GM13977 (cell line): Measurements from ENCODE around the gene ULBP3.
"Not testable (repeated sequence)": the region's sequence is repeated elsewhere in the genome, so short reads cannot be mapped to it uniquely, and the experiment has no call there.

ENCODE experiments used
- DNase-seq: peaks from one replicate; pipeline ENCODE4 v3.0.0; 2012; ENCODE audit warnings: low spot score
- in situ Hi-C: fragments of 300-500 bp; cut with MboI; formaldehyde crosslinking; loops from one replicate; pipeline ENCODE4 v1.12.0; 2022; ENCODE audit warnings: low sequenced_read_pairs, low pct_unique_long_range_greater_than_20kb, mixed read lengths, inconsistent platforms; ENCODE audit not compliant: unreplicated experiment
- TF ChIP-seq, protein P1 (sequence below): IDR thresholded peaks from 2 replicates; pipeline ENCODE4 v1.5.1; 2012; ENCODE audit warnings: mild to moderate bottlenecking, control low read depth; ENCODE audit not compliant: insufficient read depth; ENCODE audit errors: extremely low read depth, missing control alignments

Gene ULBP3

DNA sequence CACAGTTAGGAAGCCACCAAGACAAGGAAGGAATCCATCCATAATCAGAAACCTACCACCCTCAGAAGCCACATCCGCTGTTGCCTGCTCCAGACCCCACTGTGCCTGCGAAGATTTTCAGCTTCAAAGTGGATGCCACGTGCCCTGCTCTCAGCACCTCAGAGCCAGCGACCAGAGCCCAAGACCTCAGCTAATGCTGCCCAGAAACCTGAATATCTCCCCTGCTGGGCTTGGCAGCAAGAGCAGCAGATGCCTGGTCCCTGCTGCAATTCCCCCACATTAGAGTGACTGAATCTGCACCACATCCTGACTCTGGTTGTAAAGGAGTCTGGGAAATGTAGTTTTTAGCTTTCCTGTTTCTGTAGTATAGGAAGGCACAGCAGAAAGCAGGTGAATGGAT is 10.7 kb upstream of the ULBP3 start:
- TF ChIP-seq, protein P1, sequence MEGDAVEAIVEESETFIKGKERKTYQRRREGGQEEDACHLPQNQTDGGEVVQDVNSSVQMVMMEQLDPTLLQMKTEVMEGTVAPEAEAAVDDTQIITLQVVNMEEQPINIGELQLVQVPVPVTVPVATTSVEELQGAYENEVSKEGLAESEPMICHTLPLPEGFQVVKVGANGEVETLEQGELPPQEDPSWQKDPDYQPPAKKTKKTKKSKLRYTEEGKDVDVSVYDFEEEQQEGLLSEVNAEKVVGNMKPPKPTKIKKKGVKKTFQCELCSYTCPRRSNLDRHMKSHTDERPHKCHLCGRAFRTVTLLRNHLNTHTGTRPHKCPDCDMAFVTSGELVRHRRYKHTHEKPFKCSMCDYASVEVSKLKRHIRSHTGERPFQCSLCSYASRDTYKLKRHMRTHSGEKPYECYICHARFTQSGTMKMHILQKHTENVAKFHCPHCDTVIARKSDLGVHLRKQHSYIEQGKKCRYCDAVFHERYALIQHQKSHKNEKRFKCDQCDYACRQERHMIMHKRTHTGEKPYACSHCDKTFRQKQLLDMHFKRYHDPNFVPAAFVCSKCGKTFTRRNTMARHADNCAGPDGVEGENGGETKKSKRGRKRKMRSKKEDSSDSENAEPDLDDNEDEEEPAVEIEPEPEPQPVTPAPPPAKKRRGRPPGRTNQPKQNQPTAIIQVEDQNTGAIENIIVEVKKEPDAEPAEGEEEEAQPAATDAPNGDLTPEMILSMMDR: no peak
- in situ Hi-C loops: loop anchor here (10.0 kb wide), 1 partner anchor 255 kb away; no protein-coding TSS in a partner anchor
- DNase-seq: no peak

GRCh38 chr6:150078788-150079187 is 9.9 kb upstream of the ULBP3 start:
- TF ChIP-seq, protein P1: no peak
- no peak for DNase-seq
- in situ Hi-C loops: no loop called here

DNA sequence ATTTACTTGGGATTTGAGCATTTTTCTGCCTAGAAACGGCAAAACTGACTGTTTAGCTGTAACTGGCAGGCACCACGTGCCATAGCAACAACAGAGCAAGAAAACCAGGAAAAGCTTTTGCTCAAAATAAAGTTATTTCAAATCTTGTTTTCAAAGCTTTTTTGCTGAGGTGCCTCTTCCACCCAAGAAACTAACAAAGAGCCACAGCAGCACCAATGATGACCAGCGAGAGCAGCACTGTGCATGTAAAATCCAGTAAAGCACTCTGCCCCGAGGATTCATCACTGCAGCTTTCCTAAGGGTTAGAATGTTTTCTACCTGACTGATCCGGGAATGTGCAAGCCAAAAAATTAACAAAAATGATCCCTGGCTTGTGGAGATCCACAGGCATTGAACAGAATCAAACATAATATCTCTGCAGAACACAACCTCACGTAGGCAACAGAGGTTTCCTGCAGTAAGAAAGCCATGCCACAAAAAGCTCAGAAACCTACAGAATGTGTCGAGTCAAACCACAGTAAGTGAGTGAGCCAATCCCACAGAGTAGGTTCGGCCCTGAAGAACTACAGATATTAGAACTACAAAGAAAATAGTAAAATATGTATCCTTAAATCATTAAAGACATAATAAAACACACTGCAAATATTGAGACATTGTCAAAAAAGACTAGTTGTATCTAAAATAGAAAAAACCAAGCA is 7.4 kb upstream of the ULBP3 start:
- TF ChIP-seq, protein P1: no peak
- in situ Hi-C loops: no loop called here
- no peak for DNase-seq

- in situ Hi-C loops: no loop called here
- TF ChIP-seq, protein P1: no peak
- DNase-seq: no peak
Observed at GRCh38 chr6:150075034-150075421, 6.1 kb upstream of the ULBP3 start.

DNA sequence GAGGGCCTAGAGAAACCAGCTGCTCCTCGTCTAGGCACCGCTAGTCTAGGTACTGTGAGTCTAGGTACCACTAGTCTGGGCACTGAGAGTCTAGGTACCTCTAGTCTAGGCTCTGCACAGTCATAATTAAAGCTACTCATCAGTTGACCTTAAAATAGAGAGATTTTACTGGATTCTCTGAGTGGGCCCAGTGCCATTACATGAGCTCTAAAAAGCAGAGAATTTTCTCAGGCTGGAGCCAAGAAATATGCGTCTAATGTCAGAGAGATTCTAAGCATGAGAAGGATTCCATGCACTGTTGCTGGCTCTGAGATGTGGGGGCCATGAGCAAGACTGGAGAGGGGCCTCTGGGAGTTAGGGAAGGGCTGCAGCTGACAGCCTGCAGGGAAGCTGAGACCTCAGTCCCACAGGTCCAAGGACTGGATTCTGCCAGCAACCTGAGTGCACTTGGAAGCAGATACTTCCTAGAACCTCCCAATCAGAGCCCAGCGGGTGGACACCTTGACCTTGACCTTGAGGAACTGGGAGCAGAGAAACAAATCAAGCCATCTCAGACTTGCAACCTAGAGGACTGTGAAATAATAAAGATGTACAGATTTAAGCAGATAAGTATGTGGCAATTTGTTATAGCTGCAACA is 5.6 kb upstream of the ULBP3 start:
- in situ Hi-C loops: loop anchor here (25.0 kb wide), 1 partner anchor 738 kb away; no protein-coding TSS in a partner anchor
- DNase-seq: not testable (repeated sequence)

- in situ Hi-C loops: loop anchor here (25.0 kb wide), 1 partner anchor 740 kb away; no protein-coding TSS in a partner anchor
- DNase-seq: no peak
- TF ChIP-seq, protein P1: no peak
Observed at GRCh38 chr6:150072201-150072600, 3.3 kb upstream of the ULBP3 start.

- in situ Hi-C loops: loop anchor here (25.0 kb wide), 1 partner anchor 742 kb away; no protein-coding TSS in a partner anchor
- TF ChIP-seq, protein P1: no peak
- DNase-seq: no peak
Observed at GRCh38 chr6:150070236-150070818, 1.4 kb upstream of the ULBP3 start.
